GM19467 (cell line): Measurements from ENCODE around the gene EEFSEC.

ENCODE experiments used
- ATAC-seq: cut with Tn5 transposase; IDR thresholded peaks from one replicate; pipeline ENCODE4 v1.9.1; 2021; ENCODE audit warnings: mild to moderate bottlenecking, moderate library complexity; ENCODE audit not compliant: unreplicated experiment

Gene EEFSEC

DNA sequence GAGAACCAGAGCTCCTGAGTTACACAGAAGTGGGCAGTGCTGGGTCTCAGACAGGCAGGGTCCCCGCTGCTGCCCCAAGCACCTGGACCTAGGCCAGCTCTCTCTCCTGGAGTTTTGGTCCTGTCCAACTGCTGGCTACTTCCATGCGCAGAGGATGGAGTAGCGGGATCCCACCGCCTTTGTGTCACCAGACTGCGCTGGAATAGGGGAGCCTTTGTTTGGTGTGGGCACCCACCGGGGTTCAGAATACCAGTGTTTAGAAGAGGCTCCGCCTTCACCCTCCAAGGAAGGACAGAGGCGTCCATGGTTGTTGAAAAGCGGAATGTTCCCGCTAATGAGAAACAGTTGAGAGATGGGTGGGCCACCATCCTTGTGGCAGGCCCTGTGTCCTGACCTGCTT, 159.0 kb downstream of the EEFSEC start:
- ATAC-seq, result no peak

DNA sequence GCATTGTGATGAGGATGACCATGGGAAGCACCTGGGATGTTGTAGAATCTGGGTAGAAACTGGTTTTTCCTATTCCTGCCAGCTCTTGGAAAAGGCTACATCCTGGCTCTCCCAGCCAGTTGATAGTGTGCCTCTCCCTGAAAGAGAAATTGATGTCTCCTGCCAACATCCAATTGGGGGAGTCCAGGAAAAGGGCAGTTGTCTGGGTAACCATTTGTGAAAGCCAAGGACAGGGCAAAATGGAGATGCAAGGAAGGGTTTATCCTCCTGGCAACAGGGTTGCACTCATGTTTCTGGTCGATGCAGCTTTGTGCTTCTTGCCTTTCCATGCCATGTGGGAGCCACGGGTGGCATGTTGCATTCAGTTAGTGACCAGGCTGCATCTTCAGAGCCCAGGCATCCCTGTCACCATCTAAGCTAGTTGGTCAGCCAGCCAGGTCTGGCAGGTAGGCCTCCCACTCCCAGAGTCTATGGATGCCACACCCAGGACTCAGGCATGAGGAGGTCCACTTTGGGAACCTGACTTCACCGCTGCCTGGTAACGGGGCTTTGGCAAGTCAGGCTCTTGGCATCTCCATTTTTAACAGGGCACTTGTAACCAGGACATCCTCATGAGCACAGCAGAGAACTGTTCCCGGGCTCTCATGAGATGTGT, 159.9 kb downstream of the EEFSEC start:
- no peak for ATAC-seq

DNA sequence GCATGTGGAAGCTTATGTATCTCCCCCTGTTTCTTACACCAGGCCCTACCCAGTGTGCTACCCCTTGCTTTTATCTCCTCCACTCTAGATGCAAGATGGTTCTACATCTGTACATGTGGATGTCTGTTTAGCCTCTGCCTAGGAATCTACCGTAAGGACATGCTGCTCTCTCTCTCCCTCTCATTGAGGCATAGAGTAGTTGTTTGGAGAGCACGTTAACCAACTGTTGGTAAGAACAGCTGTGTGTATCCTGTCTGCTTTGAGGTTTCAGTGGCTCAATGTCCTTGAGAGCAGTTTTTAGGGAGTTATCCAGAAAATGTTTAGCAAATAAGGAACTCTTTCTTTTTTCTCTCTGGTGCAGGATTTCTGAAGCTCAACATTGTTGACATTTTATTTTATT, 160.7 kb downstream of the EEFSEC start:
- ATAC-seq, result no peak

DNA sequence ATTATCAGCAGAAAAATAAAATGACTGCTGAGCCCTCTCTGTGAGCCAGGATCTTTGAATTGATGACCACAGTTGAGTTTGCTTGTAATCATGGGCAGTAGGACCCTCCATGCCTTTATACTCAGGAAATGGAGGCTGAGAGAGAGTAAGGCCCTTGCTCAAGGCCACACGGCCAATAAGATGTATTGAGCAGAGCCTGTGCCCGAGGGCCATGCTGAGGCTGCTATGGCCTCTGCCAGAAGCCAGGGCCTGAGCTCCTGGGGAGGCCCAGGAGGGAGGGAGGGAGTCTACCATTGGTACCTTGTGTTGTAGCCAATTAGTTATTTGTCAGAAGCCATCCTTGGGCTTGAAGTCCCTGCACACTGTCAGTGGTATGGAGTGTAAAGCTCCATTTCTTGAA, 162.0 kb downstream of the EEFSEC start:
- ATAC-seq, result no peak

DNA sequence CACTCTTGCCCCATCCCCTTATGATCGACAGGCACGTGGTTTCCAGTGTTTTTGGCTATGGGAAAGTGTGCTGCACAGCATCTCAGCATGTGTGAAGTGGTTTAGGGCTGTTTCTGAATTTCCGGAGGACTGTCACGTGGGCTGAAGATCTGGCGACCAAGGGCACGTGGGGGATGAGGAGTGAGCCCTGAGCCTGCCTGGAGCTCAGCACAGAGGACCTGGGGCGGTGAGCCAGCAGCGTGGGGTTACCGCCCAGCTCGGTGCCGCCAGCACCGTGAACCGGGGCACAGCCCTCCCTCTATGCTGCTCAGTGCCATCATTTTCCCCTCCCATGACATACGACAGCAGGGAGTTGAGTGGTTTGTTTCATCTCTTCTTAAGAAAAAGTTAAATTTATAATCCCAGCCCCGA, 163.2 kb downstream of the EEFSEC start:
- no peak for ATAC-seq

DNA sequence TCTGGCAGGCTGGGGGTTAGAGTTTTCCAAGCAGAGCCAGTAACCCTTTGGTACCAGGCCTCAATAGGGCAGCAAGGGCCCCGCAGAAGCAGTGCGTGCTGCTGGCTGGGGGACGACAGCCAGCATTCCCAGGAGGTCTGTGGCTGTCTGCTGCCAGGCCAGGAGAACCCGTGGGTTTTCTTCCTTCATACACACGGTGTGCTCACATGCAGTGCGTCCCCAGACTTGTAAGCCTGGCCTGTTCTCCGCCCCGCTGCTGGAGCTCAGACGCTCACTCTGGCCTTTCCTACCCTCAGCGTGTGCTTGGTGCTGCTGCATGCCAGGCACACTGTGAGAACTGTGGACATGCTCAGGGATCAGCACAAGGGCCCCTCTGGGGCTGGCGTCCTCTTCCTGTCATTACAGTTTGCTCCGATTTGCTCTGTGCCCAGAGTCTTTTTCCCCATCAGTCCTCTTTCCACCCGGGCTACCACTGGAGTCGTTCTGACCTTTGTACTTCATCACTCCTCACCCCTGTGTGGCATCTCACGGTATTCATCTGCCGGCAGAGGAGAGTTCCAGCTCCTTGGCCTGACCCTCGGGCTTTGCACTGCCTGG, 163.9 kb downstream of the EEFSEC start:
- no peak for ATAC-seq

DNA sequence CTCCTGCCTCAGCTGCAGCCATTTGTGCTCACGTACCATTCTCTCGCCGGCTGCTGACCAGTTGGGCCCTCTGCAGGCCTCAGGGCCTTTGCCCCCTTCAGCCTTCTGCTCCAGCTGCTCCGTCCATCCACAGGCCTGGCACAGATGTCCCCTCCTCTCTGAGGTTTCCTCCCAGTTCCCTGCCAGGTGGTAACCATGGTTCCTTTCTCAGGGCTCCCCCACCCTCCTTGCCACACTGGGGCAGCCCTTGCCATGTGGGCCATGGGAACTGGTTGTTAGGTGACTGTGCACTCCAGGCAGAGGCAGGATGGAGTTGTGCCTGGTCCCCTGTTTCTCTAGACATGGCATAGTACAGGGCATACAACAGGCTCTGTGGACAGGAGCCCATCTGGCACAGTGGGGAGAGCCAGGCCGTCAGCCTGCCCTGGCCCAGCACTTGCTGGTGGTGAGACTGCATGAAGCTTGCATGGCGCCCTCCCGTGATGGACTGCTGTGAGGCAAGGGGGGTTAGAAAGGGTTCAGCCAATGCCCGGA, 164.5 kb downstream of the EEFSEC start:
- ATAC-seq, result no peak

DNA sequence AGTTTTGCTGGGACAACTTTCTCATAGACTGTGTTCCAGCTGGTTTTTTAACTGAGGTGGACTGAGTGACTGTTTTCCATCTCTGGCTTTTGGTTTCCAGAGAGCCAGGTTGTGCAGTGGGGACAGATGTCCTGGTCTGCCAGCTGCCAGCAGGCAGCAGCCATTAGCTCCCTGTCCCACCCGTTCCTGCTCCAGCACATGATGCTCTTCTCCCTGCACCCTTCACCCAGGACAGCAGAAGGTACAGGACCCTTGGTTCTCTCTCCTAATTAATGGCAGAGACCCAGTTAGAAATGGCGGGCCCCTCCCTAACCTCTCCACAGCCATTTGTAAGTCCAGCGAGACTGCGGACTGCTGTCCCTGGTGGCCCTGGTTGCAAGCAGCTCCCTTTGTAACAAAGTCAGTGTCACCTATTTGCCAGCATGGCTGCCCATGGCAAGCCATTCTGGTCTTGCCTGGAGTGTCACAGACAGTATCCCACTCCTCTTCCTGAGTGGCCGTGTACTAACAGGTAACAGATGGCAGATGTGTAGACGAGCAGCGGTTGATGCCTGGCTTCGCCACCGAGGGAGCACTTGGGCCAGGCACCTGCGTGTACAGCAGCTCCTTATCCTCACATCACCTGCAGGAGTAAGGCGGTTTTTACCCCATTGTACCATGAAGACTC, 165.1 kb downstream of the EEFSEC start:
- no peak for ATAC-seq

DNA sequence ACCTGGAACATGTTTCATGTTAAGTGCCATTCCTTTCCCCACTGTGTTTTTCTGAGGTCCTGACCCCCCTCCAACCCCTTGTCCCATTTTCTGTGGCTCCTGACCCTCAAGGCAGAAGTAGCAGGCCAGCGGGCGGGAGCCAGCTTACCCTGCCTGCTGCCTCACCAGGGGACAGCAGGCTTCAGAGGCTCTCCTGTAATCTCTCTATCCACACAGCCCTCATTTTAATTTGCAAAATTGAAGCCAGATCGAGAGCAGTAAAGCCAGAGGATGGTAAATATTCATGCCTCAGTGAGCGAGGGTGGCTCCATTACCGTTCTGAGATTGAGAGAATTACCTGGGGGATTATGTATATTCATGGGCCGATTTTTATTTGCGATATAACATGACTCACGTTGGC, 165.8 kb downstream of the EEFSEC start:
- no peak for ATAC-seq

DNA sequence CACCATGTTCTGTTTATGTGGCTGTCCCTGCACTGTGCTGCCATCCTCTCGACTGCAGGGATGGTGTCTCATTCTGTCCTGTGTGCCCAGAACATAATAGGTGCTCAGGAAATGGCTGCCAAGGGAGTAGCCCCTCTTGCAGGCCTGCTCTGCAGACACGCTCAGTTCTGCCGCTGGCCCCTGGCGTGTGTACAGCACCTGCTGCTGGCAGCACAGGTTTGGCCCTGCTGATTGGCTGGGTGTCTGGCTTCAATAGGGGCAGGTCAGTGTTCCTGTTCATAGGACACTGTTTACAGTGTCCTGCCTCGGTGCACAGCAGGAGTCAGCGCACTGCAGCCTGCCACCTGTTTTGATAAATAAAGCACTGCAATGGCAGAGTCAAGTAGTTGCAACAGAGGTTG, 166.5 kb downstream of the EEFSEC start:
- ATAC-seq, result no peak

DNA sequence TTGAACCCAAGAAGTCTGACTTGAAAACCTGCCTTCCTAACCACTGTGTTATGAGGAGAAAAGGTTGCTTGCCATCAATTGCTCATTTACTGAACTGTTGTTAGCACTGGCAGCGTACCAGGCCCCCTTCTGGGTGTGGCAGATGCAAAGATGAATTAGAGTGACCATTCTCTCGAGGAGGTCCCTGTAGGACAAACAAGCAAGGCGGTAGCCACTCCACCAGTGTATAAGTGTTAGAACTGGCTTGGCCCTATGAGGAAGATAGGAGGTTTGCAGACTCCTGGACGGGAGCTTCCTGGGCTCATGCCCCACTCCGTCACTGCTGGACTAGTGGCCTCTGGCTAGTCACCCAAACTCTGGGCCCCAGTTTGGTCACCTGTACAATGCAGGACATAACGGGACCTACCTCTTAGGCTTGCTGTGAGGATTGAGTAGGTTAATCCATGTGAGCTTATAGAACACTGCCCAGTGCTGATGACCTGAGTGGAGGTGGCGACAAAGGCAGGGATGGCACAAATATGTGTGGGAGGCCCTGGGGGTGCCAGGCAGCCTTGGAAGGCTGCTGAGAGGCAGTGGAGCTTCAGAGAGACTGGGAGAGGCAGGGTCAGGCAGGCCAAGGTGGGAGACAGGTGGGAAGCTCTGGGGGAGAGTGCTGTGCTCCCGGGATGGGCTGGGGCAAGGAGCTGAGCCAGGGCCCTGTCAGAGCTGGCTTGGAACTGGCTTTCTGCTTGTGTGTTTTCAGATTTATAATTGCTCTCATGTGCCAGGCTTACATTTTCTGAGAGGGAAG, 167.5 kb downstream of the EEFSEC start:
- no peak for ATAC-seq

DNA sequence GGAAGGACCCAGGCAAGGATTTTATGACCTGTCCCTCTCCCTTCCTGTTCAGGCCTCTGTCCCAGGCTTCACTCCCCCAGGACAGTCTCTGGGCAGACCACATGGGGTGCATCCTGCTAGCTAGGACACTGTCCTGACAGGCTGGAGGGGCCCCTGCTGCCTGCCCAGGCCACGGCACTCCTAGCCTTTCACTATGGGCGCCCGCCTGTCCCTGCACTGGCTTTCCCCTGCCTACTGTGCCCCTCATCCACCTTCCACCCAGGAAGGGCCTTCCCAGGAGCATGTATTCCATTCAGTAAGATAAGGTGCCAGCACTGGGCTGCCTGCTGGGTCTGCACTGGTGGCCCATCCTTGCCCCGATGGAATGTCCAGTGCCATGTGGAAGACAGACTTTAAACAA, 168.1 kb downstream of the EEFSEC start:
- ATAC-seq, result no peak

DNA sequence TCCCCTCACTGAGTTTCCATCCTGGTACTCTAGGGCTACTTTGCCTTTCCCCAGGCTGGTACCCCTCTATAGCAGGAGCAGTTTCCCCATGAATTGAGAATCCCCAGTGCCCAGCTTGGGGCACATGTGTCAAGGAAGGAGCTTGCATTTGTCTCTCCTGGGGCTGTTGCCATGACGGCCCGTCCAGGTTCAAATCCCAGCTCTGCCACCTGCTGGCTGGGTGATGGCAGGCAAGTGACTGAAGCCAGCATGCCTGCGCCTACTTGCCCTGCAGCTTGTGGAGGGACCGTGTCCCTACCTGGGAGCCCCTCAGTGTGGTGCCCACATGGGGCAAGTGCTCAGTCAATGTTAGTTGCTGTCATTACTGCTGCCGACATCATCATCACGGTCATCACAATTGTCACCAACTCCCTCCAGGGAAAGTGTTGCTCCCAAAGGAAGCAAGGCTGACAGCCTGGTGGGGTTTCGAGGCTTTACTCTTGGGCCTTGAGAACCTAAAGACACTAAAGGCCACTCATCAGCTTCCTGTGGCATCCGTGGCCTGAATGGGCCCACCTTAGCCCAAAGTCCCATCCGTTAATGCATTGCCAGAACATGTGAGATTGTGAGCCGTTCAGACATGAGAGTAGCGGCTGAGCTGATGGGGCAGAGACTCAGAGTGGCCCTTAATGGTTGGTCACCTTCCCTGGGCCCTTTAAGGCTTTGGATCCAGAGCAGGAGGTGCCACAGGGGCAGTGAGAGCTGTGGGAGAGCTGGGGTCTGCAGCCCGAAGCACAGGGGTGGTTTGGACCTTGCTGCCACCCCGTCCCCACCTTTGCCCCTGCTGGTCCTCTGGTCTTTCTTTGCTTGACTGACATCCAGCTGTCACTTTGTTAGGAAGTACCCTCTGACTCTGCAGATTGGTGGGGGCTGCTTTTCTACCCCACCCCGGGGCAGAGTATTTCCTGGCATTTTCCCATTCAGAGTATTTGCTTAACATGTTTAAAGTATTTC, 169.0 kb downstream of the EEFSEC start:
- no peak for ATAC-seq

DNA sequence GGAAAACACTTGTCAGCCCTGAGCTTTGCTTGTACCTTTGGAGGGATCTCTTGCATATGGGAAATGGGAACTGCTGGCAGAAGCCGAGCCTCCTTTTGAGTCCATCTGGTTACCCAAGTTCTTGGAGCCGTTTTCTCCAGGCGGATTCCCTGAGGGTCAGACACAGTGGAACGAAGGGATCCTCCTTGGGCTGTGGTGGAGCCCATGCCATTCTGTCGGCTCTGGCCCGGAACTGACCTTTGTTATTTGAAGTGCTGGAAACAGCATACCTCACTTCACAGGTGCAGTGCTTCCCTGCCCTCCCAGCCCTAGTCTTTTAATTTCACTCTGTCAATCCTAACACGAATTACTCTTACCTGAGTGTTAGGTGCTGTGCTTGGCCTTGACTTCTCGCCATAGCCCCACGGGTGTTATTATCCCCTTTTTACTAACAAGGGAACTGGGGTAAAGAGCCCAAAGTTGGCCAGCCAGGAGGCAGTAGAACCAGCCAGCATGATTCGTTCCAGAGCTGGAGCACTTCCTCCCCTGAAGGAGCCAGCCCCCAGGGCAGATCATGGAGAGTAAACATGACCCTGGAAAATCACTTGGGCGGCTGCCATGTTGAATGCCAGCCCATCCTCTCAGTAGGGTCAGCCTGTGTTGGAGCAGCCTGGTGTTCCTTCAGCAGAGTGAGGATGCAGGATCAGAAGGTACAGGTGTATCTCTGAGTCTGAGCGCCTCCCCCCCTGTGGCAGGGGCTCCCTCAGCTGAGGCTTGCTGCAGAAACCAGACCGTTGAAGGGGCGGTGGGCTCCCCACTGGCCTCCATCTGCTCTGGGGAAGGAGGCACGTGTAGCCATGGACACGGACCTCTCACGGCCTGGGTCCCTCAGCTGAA, 170.2 kb downstream of the EEFSEC start:
- no peak for ATAC-seq

DNA sequence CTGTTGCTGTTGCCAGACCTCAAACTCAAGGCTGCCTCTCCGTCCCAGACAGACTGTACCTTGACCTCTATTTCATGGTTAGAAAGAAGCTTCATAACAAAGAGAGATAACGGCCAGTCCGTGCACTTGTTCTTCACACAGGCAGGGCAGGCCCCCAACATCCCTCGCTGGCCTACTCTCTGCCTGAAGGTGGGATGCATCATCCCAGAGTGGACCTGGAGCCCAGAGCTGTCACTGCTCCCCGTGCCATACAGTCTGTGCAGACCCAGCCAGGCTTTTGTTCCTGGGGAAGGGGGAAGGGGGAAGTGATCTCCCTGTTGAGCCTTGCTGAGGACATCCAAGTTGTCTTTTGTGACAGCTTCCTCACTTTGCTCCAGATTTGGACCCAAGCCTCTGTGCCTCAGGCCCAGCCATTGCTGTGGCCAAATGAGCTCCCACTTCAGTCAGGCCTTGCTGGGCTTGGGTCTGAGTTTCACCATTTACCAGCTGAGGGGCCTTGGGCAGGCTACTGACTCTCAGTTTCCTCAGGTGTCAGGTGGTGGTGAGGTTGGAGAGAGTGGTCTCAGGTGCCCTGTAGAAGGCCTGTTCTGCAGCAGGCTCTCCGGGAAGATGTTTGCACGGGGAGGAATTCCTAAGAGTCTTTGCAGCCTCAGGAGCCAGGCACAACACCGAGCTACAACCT, 171.8 kb downstream of the EEFSEC start:
- no peak for ATAC-seq

DNA sequence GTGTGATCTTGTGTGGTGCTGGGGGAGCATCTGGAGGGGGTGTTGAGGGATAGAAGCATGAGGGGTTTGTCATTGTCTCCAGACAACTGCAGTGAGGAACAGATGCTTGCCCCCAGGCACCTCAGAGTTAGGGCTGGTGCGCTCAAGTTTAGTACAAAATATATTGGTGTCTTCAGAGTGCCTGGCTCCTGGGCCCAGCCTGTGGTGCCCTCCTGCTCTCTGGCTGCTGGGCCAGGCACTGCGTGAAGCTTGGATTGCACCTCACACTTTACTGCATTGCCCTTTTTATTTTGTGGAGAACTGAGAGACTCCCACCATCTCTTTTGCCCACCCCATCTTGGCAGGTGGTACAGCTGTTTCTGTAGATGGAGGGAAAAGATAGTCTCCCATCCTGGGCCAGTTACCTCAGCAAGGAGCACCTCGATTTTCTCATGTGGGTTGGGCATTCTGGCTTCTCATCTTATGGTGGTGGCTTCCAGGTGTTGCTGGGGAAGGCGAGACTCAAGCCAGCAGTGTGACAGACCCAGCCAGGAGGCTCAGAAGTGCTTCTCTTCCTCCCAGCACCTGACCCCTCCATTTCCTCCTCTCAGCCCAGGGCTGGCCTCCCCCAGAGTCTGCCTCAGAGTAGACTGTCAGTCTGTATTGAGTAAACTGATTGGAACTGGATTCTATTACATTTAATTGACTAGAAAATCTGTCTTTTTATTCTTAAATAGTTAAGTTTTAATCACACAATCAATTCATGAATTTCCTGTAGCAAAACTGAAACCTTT, 173.0 kb downstream of the EEFSEC start:
- ATAC-seq, result no peak

DNA sequence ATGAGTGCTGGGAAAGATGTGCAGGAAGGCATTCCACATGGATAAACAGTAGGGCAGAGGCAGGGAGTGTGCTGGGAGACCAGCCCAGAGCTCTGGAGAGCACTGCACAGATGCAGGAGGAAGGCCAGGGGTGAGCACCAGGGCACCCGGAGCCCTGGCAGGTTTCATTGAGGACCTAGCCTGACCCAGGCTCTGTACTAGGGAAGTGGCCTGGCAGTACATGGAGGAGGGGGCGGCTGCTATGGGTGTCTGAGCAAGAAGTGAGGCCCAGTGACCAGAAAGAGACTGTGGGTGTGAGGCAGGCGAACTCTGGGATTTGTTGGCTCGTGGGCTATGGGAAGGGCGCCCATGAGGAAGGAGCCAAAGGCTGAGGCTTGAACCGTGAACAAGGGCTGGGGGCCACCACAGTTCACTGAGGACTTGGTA, 174.3 kb downstream of the EEFSEC start:
- ATAC-seq, result no peak
